GM12874 (cell line): ENCODE data around the gene BAHCC1.

Experiments used
- CTCF ChIP-seq: IDR thresholded peaks from 2 replicates; pipeline ENCODE4 v1.5.1; 2011; ENCODE audit warnings: low read depth, mild to moderate bottlenecking, control low read depth, low read length, moderate library complexity; ENCODE audit not compliant: insufficient read depth

BAHCC1 gene

GRCh38 chr17:81460856-81461460 lies 65.7 kb downstream of the BAHCC1 start:
- TF ChIP-seq CTCF = no peak

DNA sequence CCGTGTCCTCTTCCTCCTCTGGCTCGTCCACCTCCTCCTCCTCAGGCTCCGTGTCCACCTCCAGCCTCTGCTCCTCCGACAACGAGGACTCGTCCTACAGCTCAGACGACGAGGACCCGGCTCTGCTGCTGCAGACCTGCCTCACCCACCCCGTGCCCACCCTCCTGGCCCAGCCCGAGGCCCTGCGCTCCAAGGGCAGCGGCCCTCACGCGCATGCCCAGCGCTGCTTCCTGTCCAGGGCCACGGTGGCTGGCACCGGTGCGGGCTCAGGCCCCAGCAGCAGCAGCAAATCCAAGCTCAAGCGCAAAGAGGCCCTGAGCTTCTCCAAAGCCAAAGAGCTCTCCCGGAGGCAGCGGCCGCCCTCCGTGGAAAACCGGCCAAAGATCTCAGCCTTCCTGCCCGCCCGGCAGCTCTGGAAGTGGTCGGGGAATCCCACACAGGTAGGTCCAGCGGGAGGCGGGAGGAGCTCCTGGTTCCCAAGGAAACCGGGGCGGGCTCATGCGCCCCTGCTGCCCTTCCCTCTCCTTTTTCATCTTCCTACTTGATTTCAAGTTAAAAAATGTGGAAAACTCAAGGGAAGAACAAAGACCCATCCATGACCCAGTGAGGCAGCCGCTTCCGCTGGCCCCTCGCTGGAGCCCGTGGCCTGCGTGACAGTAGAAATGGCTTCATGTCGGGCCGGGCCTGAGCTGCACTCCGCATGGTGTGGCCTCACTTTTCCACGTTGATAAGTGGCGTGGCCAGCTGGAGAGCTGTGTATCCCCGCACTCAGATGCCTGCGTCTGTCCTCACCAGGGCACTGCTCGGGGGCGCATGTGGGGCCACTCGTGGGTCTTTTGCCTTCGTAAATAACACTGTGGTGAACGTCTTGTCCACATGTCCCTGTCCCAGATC lies 66.6 kb downstream of the BAHCC1 start:
- TF ChIP-seq CTCF = no peak

DNA sequence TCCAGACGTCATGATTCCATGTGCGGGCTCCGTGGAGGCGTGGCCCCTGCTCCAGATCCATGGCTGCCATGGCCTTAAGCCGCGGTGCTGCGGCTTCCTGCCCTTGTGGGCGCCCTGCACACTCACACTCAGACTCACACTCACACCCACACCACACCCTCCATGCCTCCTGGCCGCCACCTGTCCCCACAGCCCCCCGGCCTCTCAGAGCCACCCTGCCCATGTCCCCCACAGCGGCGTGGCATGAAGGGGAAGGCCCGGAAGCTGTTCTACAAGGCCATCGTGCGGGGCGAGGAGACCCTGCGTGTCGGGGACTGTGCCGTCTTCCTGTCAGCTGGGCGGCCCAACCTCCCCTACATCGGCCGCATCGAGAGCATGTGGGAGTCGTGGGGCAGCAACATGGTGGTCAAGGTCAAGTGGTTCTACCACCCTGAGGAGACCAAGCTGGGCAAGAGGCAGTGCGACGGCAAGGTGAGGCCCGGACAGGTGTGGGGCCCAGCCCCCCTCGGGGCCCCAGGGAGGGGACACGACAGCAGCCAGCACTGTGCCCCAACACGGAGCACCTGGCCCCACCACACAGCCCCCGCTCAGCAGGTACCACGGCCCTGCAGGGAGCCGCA lies 67.4 kb downstream of the BAHCC1 start:
- TF ChIP-seq CTCF = no peak

GRCh38 chr17:81463506-81463905 lies 68.2 kb downstream of the BAHCC1 start:
- no peak for TF ChIP-seq CTCF

DNA sequence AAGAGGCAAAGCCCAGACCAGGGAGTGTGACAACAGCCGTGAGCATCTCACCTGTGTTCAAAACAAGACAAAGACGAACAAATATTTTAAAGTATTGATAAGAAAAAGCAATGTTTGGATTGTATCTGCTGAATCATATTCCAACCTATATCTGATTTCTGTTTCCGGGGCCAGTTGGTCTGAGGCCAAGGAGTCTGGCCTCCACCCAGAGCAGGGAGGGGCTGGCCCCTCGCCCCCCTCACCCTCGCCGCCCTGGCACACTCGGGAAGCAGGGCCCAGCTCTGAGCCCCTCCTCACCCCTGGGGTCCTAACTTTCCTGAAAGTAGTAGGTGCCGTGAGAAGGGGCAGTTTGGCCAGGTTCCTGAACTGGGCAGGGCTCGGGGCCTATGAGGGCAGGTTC lies 69.3 kb downstream of the BAHCC1 start:
- TF ChIP-seq CTCF = no peak

DNA sequence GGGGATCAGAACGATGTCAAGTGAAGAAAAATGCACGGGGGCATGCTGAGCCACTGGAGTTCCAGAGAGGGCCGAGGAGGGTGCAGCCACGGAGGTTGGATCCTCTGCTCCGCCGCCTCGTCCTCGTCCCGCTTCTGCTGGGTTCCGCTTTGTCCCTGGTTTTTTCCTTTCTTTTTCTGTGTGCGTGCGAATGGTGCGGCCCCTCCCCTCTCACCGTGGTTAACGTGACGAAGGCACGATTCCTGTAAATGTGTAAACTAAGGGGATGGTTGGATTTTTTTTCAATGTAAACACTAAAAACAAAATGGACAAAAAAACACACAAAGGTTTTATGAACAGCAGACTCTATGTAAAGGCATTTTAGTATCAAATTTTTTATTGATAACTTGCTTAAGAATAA lies 70.7 kb downstream of the BAHCC1 start:
- no peak for TF ChIP-seq CTCF
